Measurements from ENCODE around the gene FANCE. TPM values are rescaled to one million over a fixed set of nuclear protein-coding genes. Genes with fewer than 3 reads are reported as not detected.

The FANCE gene
- total and polyA plus RNA-seq, 9 of the 15 experiments (the other 6 are each of a cell fraction or from before 2014, with no cell fraction given) = 5.7 to 30.2 (median 17.0) TPM

GRCh38 chr6:35415065-35415891, 36.9 kb upstream of the FANCE start:
- BruUV-seq (replicated peaks) = no TSS peak
- peaks cover 0 to 4% of the 10 kb centered on the region in 2 experiments; a peak in 2 of 5 replicates for H3K4me1 ChIP-seq (replicated peaks in 1 of 2; ENCODE audit: control insufficient read depth in 2 of 2, insufficient read depth in 2 of 2, low read length in 2 of 2)
- H4K20me1 ChIP-seq (replicated peaks; ENCODE audit: control insufficient read depth, insufficient read depth, low read length) = peaks cover 2% of the 10 kb centered on the region; the same call in 1 of the 2 replicates
- H3K9me1 ChIP-seq (ENCODE audit: control insufficient read depth, insufficient read depth, low read length) = no peaks in the 10 kb centered on the region
- no peak overlapping the region; a peak in 1 of 4 replicates for H3K9ac ChIP-seq (ENCODE audit: insufficient read depth in 1 of 2, low read depth in 2 of 2, low read length in 2 of 2)
- H3K4me2 ChIP-seq (ENCODE audit: insufficient read depth, low read length) = no peak overlapping the region
- DNase-seq (ENCODE audit: extremely low read depth in 1 of 4, low spot score in 3 of 4) (peak; percentile 65 to 78 (median 67)), FAIRE-seq (peak; percentile 86), ATAC-seq (peak; percentile 83)
- ChIA-PET CTCF (ENCODE audit: low intra/inter-chr PET ratio) (interaction anchor here (1.4 kb wide), 1 partner anchor 73 kb away, joined by 16 read pairs; the partner anchor contains the start of gene PPARD), POLR2A (interaction anchor here (0.6 to 1.4 kb wide), 8 partner anchors 12 to 72 kb away, joined by 3 to 4 read pairs (median 3); no protein-coding TSS in a partner anchor)
- H3K9me3 ChIP-seq (replicated peaks; ENCODE audit: control insufficient read depth, insufficient read depth, low read depth, low read length) = no peaks in the 10 kb centered on the region
- peaks cover 3% of the 10 kb centered on the region; the same call in 1 of the 3 replicates for H3K36me3 ChIP-seq (ENCODE audit: control insufficient read depth, insufficient read depth, low read length)
- in situ Hi-C loops (cut with MboI) = no loop called here
- no peak overlapping the region for H2AFZ ChIP-seq (ENCODE audit: low read depth, low read length)
- H3K4me3 ChIP-seq = no peak overlapping the region
- WGBS (ENCODE audit: insufficient coverage, low coverage, missing lambda C conversion rate) = 37% methylated on average over 7 of the region's 7 CpGs
- intact Hi-C loops (cut with micrococcal nuclease) = loop anchor here (2.0 kb wide), 1 partner anchor 72 kb away; the partner anchor contains the start of gene PPARD
- H3K27me3 ChIP-seq (ENCODE audit: control insufficient read depth in 2 of 2, insufficient read depth in 2 of 2, low read length in 2 of 2) = no peaks in the 10 kb centered on the region
- H3K27ac ChIP-seq (ENCODE audit: extremely low read depth, low read depth, low read length) = no peak overlapping the region
- H3K79me2 ChIP-seq (ENCODE audit: control insufficient read depth, insufficient read depth, low read length) = no peaks in the 10 kb centered on the region
- TF ChIP-seq MAFK (IDR thresholded peaks at IDR 0.05; ENCODE audit: low read length) (0 out of 2 replicates have a peak, but pooled peaks have one; percentile 5), CTCF (IDR thresholded peaks at IDR 0.05 in 2 of 3, conservative IDR thresholded peaks at IDR 0.05 in 1 of 3; ENCODE audit: insufficient read depth in 2 of 3, low read depth in 1 of 3, low read length in 3 of 3) (peak; percentile 70 to 82 (median 72)), STAG1 (CRISPR knock-in tag; IDR thresholded peaks at IDR 0.05; ENCODE audit: borderline replicate concordance) (0 out of 2 replicates have a peak, but pooled peaks have one; percentile 34), DEAF1 (CRISPR knock-in tag; IDR thresholded peaks at IDR 0.05) (peak; percentile 38; the same call in 1 of the 2 replicates), HNRNPUL1 (IDR thresholded peaks at IDR 0.05; ENCODE audit: low read length) (no peak), SMC3 (conservative IDR thresholded peaks at IDR 0.05; ENCODE audit: insufficient read depth, low read depth, low read length) (peak; percentile 75), FOXA3 (CRISPR knock-in tag; conservative IDR thresholded peaks at IDR 0.05 in 1 of 2, IDR thresholded peaks at IDR 0.05 in 1 of 2) (peak in 1 of 2 experiments; percentile 55; a peak in 2 of 4 replicates)
